Caco-2 (cell line): ENCODE results near the gene PLCB2. TPM values are rescaled to one million over a fixed set of nuclear protein-coding genes. Genes with fewer than 3 reads are reported as not detected.

Experiments used
- BruUV-seq: library from RNA; stranded (reverse); fragments of 400-500 nt; replicated peaks from 2 replicates; lab custom pipeline; 2021; lab: Mats Ljungman, UMichigan
- CTCF ChIA-PET: fragments of 300-600 bp; sonication (Branson Sonifier 250); formaldehyde crosslinking; loops from one replicate; lab custom pipeline; 2022; ENCODE audit warnings: antibody characterized with exemption; lab: Charles Lee
- POLR2A ChIA-PET: fragments of 300-600 bp; sonication (Branson Sonifier 250); formaldehyde crosslinking; loops from one replicate; lab custom pipeline; 2022; ENCODE audit warnings: antibody characterized with exemption; lab: Charles Lee
- DNase-seq, 2 experiments: peaks; one replicate each; pipeline versions ENCODE4 v3.0.0 to v3.0.0-alpha.2; 2020 to 2022
- H3K27me3 ChIP-seq: replicated peaks from 2 replicates; pipeline ENCODE4 v1.6.0; 2011; ENCODE audit warnings: low read length; ENCODE audit not compliant: control insufficient read depth, insufficient read depth
- H3K36me3 ChIP-seq: 2 replicates; pipeline ENCODE4 v1.5.1; 2011; ENCODE audit warnings: low read length; ENCODE audit not compliant: control insufficient read depth, insufficient read depth
- H3K4me1 ChIP-seq: fragments of 250-450 bp; sonication (Bioruptor Pico); 2 replicates; pipeline ENCODE4 v1.5.1; 2020; ENCODE audit warnings: mild to moderate bottlenecking
- H3K4me3 ChIP-seq: 2 replicates; pipeline ENCODE4 v1.5.1; 2011; ENCODE audit warnings: low read depth, mild to moderate bottlenecking, control low read depth, low read length
- H3K9me3 ChIP-seq: fragments of 250-450 bp; sonication (Bioruptor Pico); 2 replicates; pipeline ENCODE4 v1.5.1; 2020; ENCODE audit warnings: mild to moderate bottlenecking, moderate library complexity
- H3K27ac Mint-ChIP-seq: one replicate; pipeline ENCODE4 v1.8.0; 2022; ENCODE audit warnings: mixed read lengths; ENCODE audit not compliant: unreplicated experiment
- H3K27me3 Mint-ChIP-seq: one replicate; pipeline ENCODE4 v1.8.0; 2022; ENCODE audit warnings: mixed read lengths; ENCODE audit not compliant: insufficient read depth, unreplicated experiment
- H3K36me3 Mint-ChIP-seq: one replicate; pipeline ENCODE4 v1.8.0; 2022; ENCODE audit warnings: mild to moderate bottlenecking, mixed read lengths; ENCODE audit not compliant: insufficient read depth, unreplicated experiment
- H3K4me1 Mint-ChIP-seq: one replicate; pipeline ENCODE4 v1.8.0; 2022; ENCODE audit warnings: low read depth, mixed read lengths; ENCODE audit not compliant: unreplicated experiment
- H3K4me3 Mint-ChIP-seq: one replicate; pipeline ENCODE4 v1.8.0; 2022; ENCODE audit warnings: mild to moderate bottlenecking, moderate library complexity, mixed read lengths; ENCODE audit not compliant: unreplicated experiment
- H3K9me3 Mint-ChIP-seq: one replicate; pipeline ENCODE4 v1.8.0; 2022; ENCODE audit warnings: mixed read lengths; ENCODE audit not compliant: unreplicated experiment
- CTCF ChIP-seq, 2 experiments: fragments of 200-600 bp in 1 of 2; IDR thresholded peaks; 1 replicate in 1 of 2; 2 replicates in 1 of 2; pipeline versions ENCODE4 v1.5.1 to v1.8.0; 2011 to 2022; ENCODE audit warnings: antibody characterized with exemption in 1 of 2, control low read depth in 1 of 2, inconsistent platforms in 1 of 2, low read depth in 1 of 2, low read length in 1 of 2, mild to moderate bottlenecking in 1 of 2, moderate library complexity in 1 of 2; ENCODE audit not compliant: insufficient read depth in 1 of 2, severe bottlenecking in 1 of 2, unreplicated experiment in 1 of 2
- intact Hi-C: fragments of 100-400 bp; cut with micrococcal nuclease; formaldehyde crosslinking; loops from one replicate; pipeline ENCODE4 v1.10.0; 2022; ENCODE audit not compliant: unreplicated experiment
- total RNA-seq: library from RNA; stranded (reverse); gene quantifications from 2 replicates; pipeline ENCODE4 v1.2.3, GENCODE V29; 2022

Gene PLCB2
- total RNA-seq, 1 experiment from 2014 or later: 4.7 TPM

- Mint-ChIP-seq H3K9me3 (no peaks in the 10 kb centered on the region), H3K27ac (no peak overlapping the region), H3K36me3 (no peaks in the 10 kb centered on the region), H3K4me1 (no peaks in the 10 kb centered on the region), H3K4me3 (no peak overlapping the region), H3K27me3 (no peaks in the 10 kb centered on the region)
- Histone ChIP-seq H3K4me3 (no peak overlapping the region), H3K27me3 (no peaks in the 10 kb centered on the region), H3K9me3 (no peaks in the 10 kb centered on the region), H3K4me1 (no peaks in the 10 kb centered on the region), H3K36me3 (no peaks in the 10 kb centered on the region; the same call in 1 of the 2 replicates)
- DNase-seq: no peak
- intact Hi-C loops: no loop called here
- no peak for TF ChIP-seq CTCF (IDR thresholded peaks at IDR 0.05; ENCODE audit: insufficient read depth in 1 of 2, low read depth in 1 of 2, low read length in 1 of 2, severe bottlenecking in 1 of 2, unreplicated experiment in 1 of 2)
- CTCF ChIA-PET: no interaction called here
- no TSS peak for BruUV-seq
- POLR2A ChIA-PET: no interaction called here
Observed at GRCh38 chr15:40265875-40266274, 41.9 kb downstream of the PLCB2 start.

GRCh38 chr15:40265355-40265754, 42.4 kb downstream of the PLCB2 start:
- Mint-ChIP-seq H3K4me1 (no peaks in the 10 kb centered on the region), H3K36me3 (no peaks in the 10 kb centered on the region), H3K27me3 (no peaks in the 10 kb centered on the region), H3K4me3 (no peak overlapping the region), H3K9me3 (no peaks in the 10 kb centered on the region), H3K27ac (no peak overlapping the region)
- Histone ChIP-seq H3K4me3 (no peak overlapping the region), H3K9me3 (no peaks in the 10 kb centered on the region), H3K36me3 (no peaks in the 10 kb centered on the region; the same call in 1 of the 2 replicates), H3K27me3 (no peaks in the 10 kb centered on the region), H3K4me1 (no peaks in the 10 kb centered on the region)
- TF ChIP-seq CTCF (IDR thresholded peaks at IDR 0.05; ENCODE audit: insufficient read depth in 1 of 2, low read depth in 1 of 2, low read length in 1 of 2, severe bottlenecking in 1 of 2, unreplicated experiment in 1 of 2): no peak
- ChIA-PET POLR2A (no interaction called here), CTCF (interaction anchor here (1.0 to 1.4 kb wide), 2 partner anchors 14 to 48 kb away, joined by 3 to 4 read pairs; no protein-coding TSS in a partner anchor)
- DNase-seq: no peak
- intact Hi-C loops: no loop called here
- no TSS peak for BruUV-seq

GRCh38 chr15:40264321-40265153, 43.2 kb downstream of the PLCB2 start:
- DNase-seq: no peak
- POLR2A ChIA-PET: no interaction called here
- no peak overlapping the region for H3K4me3 ChIP-seq
- Mint-ChIP-seq H3K4me3 (no peak overlapping the region), H3K4me1 (no peaks in the 10 kb centered on the region), H3K27ac (no peak overlapping the region), H3K36me3 (no peaks in the 10 kb centered on the region), H3K27me3 (no peaks in the 10 kb centered on the region), H3K9me3 (no peaks in the 10 kb centered on the region)
- TF ChIP-seq CTCF (IDR thresholded peaks at IDR 0.05; ENCODE audit: insufficient read depth in 1 of 2, low read depth in 1 of 2, low read length in 1 of 2, severe bottlenecking in 1 of 2, unreplicated experiment in 1 of 2): no peak
- no peaks in the 10 kb centered on the region for H3K9me3 ChIP-seq
- no peaks in the 10 kb centered on the region for H3K4me1 ChIP-seq
- no peaks in the 10 kb centered on the region; the same call in 1 of the 2 replicates for H3K36me3 ChIP-seq
- BruUV-seq: no TSS peak
- CTCF ChIA-PET: interaction anchor here (1.0 to 1.8 kb wide), 3 partner anchors 10 to 47 kb away, joined by 3 to 12 read pairs (median 4); no protein-coding TSS in a partner anchor
- H3K27me3 ChIP-seq: no peaks in the 10 kb centered on the region
- intact Hi-C loops: no loop called here
